Stimulated activated CD4-positive, alpha-beta T cell treated with anti-CD3 and anti-CD28 coated beads, Interleukin-2, amount 100 ng/mL, for 24 hours (primary cell): Measurements from ENCODE around the gene EPN1.

Source experiments
- DNase-seq, 2 donors: peaks; one replicate each; pipeline ENCODE4 v3.0.0-alpha.2; 2020

Gene EPN1

DNA sequence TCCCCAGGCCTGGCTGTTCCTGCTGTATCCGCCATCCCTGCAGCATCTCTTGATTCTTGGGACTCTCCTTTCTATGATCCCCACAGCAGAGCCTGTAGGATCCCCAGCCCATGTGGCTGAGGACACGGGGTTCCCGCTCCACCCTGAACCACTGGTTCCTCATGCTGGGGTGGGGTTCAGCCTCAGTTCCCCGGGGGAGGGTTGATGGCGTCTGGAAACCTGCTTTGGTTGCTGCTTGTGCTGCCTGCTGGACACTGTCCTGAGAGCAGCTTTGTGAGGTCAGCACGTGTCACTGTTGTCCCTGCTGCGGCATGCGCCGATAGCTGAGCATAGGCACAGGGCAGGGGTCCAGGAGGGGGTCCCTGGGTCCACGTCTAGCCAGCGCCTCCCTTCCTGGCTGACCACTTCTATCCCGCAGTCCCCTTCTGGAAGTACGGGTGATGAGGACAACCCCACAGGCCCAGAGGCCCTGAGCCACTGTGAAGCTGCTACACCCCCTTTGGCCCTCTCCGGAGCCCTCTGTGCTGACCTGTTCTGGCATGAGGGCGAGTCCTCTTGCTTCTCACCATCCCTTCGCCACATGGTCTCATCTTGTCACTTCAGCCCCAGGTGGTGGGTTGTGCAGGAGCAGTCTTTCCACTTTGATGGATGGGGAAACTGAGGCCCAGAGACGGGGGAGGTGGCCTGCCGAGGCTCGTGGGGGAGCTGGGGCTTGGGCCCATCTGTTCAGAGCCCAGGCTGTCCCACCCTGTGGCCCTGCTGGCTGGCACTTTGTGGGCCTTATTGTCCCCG, 5.5 kb downstream of the EPN1 start:
- DNase-seq = no peak

DNA sequence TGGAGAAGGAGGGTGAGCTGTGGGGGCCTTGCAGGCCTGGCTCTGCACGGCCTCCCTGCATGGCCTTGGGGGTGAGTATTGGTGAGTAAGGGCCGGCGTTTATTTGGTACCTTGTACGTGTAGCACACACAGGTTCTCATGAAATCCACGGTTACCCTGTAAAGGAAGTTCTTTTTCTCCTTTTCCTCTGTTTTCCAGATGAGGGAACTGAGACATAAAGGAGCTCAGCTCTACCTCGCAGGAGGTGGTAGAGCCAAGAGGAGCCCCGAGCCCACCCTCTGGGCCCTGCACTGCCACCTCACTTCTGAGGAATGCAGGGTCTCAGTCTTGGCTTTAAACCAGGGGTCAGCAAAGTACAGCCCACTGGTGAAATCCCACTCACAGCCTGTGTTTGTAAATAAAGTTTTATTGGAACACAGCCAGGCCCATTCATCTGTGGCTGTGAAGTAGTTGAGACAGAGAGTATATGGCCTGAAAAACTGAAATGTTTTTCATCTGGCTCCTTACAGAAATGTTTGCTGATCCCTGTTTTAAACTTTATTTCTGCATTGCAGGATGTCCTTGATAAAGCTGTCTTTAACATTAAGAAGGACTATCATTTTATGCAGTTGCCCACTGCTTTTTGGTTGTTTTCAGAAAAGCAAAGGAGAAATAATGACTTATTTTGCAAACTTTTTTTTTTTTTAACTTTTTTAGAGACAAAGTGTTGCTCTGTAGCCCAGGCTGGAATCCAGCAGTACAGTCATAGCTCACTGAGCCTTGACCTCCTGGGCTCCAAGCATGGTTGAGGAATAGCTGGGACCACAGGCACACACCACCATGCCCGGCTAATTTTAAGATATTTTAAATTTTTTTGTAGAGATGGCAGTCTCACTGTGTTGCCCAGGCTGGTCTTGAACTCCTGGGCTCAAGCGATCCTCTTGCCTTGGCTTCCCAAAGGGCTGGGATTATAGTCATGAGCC, 6.4 kb downstream of the EPN1 start:
- no peak for DNase-seq

DNA sequence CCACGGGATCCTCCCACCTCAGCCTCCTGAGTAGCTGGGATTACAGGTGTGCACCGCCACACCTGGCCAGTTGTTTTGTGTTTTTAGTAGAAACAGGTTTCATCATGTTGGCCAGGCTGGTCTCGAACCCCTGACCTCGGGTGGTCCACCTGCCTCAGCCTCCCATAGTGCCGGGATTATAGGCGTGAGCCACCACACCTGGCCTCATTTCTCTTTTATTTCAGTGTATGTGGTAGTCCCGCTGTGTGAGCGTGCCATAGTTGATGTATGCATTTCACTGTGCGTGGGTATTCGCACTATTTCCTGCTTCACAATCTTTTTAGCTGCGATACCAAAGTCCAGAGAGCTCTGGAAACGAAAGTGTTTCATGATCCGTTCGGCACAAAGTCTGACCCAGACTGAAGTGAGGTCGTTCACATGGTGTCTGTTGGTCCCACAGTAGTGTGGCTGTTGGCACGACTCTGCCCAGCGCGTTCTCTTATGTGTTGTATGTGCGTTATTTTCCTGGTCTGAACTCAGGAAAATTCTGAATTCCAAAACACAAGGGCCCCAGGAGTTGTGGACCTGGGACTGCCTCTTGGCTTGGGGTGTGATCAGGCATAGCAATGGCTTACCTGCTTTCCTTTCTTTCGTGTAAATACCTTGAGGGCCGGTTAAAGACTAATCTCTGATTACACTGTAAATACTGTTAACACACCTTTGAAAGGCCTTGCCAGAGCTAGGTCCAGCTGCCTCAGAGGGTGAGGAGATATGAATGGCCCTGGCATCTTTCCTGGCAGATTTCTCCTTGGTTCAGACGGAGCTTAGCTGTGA, 8.6 kb downstream of the EPN1 start:
- no peak for DNase-seq

DNA sequence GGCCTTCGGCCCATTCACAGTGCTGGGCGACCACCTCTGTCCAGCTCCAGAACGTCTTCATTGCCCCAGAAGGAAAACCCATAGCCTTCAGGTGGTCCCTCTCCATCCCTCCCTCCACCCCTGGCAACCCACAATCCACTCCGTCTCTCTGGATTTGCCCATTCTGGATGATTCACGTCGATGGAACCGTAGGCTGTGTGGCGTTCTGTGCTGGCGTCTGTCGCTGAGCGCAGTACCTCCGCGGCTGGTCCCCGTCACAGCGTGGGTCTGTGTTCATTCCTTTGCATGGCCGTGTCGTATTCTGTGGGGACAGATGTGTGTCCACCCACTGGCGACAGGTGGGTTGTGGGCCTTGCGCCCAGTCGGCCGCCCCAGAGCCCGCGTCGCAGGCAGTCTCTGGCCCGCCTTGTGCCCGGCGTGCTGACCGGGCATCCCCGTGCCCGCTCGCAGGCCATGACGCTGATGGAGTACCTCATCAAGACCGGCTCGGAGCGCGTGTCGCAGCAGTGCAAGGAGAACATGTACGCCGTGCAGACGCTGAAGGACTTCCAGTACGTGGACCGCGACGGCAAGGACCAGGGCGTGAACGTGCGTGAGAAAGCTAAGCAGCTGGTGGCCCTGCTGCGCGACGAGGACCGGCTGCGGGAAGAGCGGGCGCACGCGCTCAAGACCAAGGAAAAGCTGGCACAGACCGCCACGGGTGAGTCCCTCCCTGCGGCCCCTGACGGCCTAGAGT, 10.1 kb downstream of the EPN1 start:
- no peak for DNase-seq

DNA sequence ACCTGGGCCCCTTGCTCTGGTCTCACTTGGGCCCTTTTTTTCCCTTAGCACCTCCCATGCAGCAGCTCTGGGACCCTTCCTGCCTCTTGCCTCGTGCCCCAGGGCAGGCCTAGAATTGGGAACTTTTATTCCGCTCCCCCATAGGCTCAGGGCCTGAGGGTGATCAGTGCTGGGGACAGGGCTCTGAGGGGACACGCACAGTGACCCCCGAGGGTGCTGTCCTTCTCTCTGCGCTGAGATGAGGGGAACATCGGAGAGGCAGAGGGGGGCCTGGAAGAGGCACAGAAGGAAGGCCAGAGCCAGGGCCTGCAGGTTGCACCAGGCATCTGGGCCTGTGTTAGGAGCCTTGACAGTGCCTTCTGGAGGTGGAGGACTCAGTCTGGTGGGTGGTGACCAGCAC, 10.8 kb downstream of the EPN1 start:
- no peak for DNase-seq

DNA sequence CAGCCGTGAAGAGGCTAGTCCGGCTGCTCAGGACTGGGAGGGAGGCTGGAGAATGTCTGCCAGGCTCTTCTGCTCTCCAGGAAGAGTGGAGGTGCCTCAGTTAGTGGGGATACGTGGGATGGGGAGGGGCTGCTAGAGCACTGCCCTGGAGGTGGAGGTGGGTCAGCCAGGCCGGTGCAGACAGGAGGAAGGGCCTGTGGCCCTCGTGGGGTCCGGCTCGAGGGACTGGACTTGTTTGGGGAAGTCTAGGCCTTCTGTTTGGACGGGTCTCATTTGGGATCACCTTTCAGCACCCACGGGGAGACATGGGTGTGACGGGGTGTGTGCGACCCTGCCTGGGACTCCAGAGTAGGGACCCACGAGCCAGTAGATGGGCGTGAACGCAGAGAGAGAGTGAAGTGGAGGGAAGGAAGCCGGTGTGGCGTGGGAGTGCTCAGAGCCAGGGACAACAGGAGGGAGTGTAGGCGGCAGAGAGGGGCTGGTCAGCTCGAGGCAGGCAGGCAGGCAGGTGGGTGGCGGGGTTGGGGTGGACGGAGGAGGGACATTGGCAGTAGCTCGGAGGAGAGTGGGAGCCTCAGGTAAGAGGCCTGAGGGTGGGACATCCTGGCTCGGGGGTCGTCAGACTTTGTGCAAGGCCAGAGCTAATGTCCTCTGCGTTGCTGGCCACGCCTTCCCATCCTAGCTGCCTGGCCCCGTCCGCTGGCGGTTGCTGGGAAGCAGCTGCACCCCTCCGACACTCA, 11.5 kb downstream of the EPN1 start:
- no peak for DNase-seq

DNA sequence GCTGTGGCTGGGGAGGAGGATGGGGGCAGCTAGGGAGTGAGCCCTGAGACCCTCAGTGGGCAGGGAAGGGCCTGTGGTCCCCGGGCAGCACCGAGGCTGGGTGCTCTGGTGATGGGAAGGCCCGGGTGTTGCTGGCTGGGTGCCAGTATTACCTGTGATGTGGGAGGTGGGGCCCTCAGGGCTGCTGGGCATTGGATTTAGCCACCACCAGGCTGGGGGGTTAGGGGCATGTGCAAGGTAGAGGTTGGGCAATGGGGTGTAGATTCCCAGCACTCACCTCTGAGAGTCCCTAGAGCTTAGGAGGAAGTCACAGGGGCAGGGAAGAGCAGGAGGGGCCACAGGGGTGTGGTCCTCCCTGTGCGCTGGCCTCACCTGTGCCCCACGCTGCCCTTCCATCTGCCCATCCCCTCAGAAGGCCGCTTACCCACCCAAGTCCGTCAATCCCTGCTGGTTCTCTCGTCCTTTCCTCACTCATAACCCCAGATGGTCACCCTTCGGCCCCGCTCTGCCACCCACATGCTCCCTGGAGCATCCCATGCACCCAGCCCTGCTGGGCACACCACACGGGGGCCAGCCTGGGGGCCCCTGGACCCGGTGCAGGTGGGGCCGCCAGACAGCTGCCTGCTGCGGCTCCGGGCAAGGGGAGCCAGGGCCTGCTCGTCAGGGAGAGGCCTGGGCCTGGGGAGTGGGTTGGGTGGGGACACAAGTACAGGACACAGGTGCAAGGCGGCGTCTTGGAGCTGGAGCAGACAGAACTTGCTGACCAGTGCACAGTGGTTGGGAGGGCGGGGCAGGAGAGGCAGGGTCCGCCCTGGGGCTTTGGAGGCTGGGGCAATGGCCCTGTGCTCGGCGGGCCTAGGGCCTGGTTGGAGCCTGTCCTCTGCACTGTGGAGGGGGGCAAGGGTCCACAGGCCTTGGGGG, 12.5 kb downstream of the EPN1 start:
- DNase-seq = no peak

DNA sequence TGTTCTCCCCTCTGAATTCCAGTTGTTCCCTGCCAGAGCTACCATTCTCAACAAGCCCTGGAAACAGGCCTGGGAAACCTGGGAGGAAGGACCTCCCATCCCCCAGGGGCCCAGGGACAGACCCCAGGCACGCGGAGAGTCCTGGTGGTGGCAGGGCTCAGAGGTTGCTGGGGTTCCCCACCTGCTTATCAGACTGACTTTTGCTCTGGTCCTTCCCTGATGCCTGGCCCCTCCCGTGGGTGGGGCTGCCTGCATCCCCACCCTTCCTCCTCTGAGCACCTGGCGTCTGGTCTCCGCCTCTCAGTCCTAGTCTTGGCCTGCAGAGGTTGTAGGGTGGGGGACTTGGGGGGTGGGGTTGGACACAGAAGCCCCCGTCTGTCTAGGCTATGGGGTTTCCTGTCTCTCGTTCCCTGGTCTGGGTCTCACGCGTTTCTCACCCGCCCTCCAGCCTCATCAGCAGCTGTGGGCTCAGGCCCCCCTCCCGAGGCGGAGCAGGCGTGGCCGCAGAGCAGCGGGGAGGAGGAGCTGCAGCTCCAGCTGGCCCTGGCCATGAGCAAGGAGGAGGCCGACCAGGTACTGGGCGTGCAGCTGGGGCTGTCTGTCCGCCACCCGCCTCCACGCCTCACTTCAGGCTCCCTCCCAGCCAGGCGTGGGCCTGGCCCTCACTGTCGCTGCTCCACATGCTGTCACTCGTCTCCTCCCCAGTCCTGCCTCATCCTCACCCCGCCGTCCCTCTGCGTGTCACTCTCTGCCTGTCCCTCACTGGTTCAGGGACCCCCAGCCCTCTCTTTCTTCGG, 13.6 kb downstream of the EPN1 start:
- DNase-seq = no peak

DNA sequence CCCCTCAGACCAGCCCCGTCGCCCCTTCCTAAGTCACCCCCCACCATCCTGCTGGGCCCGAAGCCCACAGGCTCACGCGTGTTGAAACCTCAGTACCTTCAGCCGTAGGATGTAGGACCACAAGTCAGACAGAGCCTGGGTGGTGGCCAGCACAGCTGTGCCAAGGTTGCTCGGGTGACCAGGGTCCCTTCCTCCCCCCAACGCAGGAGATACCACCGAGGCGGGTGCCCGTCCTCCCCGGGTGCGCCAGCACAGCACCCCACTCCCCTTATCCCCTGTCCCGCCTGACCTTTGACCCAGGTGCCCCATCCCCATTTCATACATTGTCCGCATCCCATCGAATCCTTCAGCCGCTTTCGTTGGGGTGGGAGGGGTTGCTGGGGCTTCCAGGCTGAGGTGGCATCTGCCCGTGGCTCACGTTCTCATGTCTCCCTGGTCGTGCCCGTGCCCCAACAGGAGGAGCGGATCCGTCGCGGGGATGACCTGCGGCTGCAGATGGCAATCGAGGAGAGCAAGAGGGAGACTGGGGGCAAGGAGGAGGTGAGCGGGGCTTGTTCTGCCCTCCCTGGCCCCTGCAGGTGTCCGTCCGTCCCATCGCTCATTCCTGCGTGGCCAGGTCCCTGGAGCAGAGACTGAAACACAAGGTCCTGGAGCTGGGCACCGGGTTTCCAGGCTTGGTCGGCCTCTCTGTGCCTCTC, 14.5 kb downstream of the EPN1 start:
- no peak for DNase-seq

DNA sequence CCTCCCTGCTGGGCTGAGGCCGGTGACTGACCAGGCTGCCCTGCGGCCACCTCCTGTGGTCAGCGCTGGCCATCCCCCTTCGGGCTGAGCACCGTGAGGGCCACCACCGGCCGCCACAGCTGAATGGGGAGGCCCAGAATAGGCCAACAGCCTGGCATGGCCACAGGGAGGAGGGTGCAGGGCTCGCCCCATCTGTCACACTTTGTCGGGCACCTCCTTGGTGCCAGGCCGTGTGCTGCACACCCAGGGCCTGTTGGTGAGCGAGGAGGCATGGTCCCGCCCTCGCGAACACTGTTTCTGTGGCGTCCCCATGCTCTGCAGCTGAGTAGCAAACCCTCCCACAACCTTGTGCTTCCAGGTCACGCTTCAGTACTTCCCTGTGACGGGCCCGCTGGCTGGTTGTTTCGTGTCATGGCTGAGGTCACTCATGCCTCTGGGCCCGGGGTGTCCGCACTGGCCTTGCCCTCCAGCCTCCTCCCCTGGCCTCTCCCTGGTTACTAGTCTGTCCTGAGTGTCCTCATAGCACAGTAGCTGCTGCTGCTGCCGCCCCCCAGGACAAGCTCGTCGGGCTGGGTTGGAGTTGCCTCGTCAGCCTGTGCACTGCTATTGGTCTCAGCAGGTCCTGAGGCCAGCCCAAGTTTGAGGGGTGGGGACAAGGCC, 15.2 kb downstream of the EPN1 start:
- DNase-seq = no peak

DNA sequence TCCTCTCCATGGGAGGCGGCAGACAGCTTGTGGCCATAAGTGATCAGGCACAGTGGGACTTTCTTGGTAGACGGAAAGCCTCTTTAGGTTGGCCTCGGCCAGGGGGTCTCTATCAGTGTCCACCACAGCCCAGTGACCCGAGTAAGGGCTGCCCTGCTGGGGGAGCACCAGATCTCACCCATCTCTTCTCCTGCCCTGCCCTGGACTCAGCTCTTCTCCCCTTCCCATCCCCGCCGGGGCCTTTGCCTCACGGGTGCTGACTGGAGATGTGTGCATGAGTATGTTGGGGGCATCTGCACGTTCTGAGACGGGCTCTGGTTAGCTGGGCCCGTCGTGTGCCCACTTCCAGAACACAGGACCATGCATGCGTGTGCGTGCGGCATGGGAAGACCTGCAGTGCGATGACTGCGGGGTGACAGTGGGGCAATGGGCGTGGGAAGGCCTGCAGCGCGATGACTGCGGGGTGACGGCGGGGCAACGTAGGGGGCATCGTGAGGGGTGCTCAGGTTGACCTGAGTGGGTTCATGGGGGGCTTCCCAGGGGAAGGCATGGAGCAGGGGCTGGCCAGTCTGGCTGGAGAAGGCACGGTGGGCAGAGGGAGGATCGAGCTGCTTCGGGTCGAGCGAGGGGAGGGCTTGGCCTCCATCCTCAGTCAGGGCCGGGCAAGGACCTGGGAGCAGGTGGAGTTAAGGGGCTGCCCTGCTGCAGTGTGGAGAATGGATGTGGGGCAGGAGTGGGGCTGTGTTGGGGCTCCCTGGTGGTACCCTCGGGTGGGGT, 15.9 kb downstream of the EPN1 start:
- no peak for DNase-seq

DNA sequence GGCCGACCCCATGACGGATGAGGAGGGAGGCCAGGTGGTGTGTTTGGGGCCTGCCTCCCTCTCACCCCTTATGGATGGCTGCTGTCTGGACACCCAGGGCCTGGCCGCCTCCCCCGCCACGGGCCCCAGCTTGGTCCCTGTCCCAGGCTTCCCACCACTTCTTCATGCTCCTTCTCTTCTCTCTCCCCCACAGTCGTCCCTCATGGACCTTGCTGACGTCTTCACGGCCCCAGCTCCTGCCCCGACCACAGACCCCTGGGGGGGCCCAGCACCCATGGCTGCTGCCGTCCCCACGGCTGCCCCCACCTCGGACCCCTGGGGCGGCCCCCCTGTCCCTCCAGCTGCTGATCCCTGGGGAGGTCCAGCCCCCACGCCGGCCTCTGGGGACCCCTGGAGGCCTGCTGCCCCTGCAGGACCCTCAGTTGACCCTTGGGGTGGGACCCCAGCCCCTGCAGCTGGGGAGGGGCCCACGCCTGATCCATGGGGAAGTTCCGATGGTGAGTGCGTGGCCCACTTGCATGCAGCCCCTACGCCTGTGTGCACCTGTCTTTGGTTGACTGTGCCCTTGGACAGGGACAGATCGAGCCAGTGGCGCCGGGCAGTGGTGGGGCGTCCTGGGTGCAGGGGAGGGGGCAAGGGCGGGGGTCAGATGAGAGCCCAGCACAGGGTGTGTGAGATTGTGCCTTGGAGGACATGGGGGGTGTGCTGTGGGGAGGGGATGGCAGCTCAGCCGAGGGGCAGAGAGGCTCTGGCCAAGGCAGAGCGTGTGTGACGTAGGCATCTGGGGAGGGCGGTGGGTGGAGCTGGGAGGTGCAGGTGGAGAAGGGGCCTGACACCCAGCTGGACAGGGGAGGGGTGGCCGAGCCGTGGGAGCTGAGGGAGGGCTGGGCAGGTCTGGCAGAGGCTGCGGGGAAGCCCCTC, 16.8 kb downstream of the EPN1 start:
- DNase-seq = no peak

DNA sequence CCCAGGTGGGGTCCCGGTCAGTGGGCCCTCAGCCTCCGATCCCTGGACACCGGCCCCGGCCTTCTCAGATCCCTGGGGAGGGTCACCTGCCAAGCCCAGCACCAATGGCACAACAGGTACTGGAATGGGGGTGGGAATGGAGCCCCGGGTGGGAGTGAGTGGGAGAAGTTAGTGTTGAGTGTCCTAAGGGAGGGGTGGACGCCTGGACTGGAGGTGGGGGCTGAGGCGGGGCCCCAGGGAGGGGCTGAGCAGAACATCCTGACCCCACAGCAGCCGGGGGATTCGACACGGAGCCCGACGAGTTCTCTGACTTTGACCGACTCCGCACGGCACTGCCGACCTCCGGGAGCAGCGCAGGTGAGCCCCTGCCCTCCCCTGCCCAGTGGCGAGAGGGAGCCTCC, 17.7 kb downstream of the EPN1 start:
- no peak for DNase-seq

DNA sequence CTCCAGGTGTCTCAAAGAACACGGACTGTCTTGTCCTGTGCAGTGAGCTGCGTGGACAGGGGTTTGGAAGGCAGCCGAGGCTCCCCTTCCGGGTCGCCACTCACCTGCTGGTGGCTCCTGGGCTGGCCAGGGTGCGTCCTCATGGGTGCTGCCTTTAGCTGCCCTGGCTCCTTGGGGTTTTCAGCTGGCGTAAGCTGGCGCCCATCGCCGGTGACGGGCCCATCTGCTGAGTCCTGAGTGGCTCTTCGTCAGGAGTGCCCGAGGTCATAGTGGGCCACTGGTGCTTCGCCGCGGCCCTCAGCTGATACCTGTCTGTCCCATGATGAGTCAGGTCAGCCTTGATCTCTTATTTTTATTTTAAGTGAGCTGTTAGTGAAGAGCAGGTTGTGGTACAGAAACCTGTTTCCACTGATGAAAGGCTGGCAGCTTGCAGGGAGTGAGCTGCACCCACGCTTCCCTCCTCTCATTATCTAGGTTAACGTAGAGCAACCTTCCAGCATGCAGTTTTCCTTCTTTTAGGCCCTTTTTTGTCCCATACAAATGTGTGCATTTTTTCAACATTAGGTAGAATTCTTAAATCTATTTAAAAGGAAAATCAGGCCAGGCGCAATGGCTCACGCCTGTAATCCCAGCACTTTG, 18.4 kb downstream of the EPN1 start:
- DNase-seq = no peak

DNA sequence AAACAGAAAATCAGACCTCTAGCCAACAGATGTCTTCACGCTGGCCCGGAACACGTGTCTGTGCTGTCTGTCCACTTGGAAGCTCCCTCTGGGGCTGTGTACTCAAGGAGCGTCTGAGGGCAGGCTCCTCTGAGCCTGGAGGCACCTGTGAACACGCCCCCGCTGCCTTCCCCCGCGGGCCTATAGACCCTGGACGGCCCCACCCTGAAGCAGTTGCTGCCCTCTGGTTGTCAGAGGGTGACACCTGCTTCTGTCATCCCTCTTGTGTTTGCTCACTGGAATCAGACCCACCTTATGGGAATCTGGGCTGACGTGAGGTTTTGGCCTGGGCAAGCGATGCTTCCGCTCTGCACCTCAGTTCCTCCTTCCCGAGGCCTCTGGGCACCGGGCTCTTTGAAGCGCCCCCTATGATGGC, 19.2 kb downstream of the EPN1 start:
- no peak for DNase-seq
